Liver (tissue), 9 donors: ENCODE measurements around the gene SIGLEC1. TPM values are rescaled to one million over a fixed set of nuclear protein-coding genes. Genes with fewer than 3 reads are reported as not detected.

Experiments
- DNase-seq: peaks from one replicate; pipeline ENCODE4 v3.0.0-alpha.2; 2017; ENCODE audit warnings: low spot score
- H3K27ac ChIP-seq, 2 donors: one replicate each; pipeline ENCODE4 v1.7.0; 2013; ENCODE audit warnings: inconsistent platforms in 2 of 2, low read length in 2 of 2, control low read depth in 1 of 2, low read depth in 1 of 2, mild to moderate bottlenecking in 1 of 2
- H3K27me3 ChIP-seq, 4 donors: one replicate each; pipeline versions ENCODE4 v1.6.1 to v1.7.0; 2013; ENCODE audit warnings: low read length in 3 of 4, inconsistent platforms in 1 of 4, mild to moderate bottlenecking in 1 of 4, moderate library complexity in 1 of 4; ENCODE audit not compliant: control insufficient read depth in 4 of 4, insufficient read depth in 4 of 4
- H3K36me3 ChIP-seq, 4 donors: one replicate each; pipeline versions ENCODE4 v1.6.1 to v1.7.0; 2013; ENCODE audit warnings: low read length in 3 of 4, mild to moderate bottlenecking in 3 of 4, low read depth in 1 of 4, moderate library complexity in 1 of 4; ENCODE audit not compliant: control insufficient read depth in 4 of 4, insufficient read depth in 3 of 4
- H3K4me1 ChIP-seq, 4 donors: one replicate each; pipeline versions ENCODE4 v1.6.1 to v1.7.0; 2013; ENCODE audit warnings: low read length in 3 of 4, mild to moderate bottlenecking in 3 of 4, moderate library complexity in 1 of 4; ENCODE audit not compliant: control insufficient read depth in 4 of 4, insufficient read depth in 4 of 4
- H3K4me3 ChIP-seq, 3 donors: one replicate each; pipeline versions ENCODE4 v1.6.1 to v1.7.0; 2013; ENCODE audit warnings: low read length in 3 of 3, control low read depth in 1 of 3, low read depth in 1 of 3, mild to moderate bottlenecking in 1 of 3
- H3K9ac ChIP-seq, 2 donors: one replicate each; pipeline ENCODE4 v1.7.0; 2013; ENCODE audit warnings: low read length in 2 of 2, mild to moderate bottlenecking in 2 of 2, moderate library complexity in 2 of 2, control low read depth in 1 of 2, low read depth in 1 of 2
- H3K9me3 ChIP-seq, 4 donors: one replicate each; pipeline versions ENCODE4 v1.6.1 to v1.7.0; 2013; ENCODE audit warnings: low read length in 3 of 4; ENCODE audit not compliant: control insufficient read depth in 4 of 4
- CTCF ChIP-seq: fragments of 150-350 bp; IDR thresholded peaks from 2 replicates; pipeline ENCODE4 v1.5.1; 2017; ENCODE audit warnings: improper control_type of control experiment, low read depth, low read length; ENCODE audit not compliant: missing input control
- HNF4A ChIP-seq, 2 donors: conservative IDR thresholded peaks; 2 replicates each; pipeline ENCODE4 v1.6.1; 2016; ENCODE audit warnings: antibody characterized with exemption in 2 of 2, mild to moderate bottlenecking in 2 of 2
- NR2F2 ChIP-seq: IDR thresholded peaks from 2 replicates; pipeline ENCODE4 v1.6.1; 2016; ENCODE audit warnings: antibody characterized with exemption
- RAD21 ChIP-seq, 2 donors: IDR thresholded peaks; 2 replicates each; pipeline ENCODE4 v1.6.1; 2016; ENCODE audit warnings: antibody characterized with exemption in 2 of 2, mild to moderate bottlenecking in 2 of 2
- REST ChIP-seq: IDR thresholded peaks from 2 replicates; pipeline ENCODE4 v1.6.1; 2016; ENCODE audit warnings: antibody characterized with exemption, mild to moderate bottlenecking
- RXRA ChIP-seq, 2 donors: IDR thresholded peaks; 2 replicates each; pipeline ENCODE4 v1.6.1; 2017 to 2018; ENCODE audit warnings: antibody characterized with exemption in 2 of 2, mild to moderate bottlenecking in 1 of 2
- TAF1 ChIP-seq: conservative IDR thresholded peaks from 2 replicates; pipeline ENCODE4 v1.6.1; 2016; ENCODE audit warnings: antibody characterized with exemption, mild to moderate bottlenecking
- YY1 ChIP-seq: IDR thresholded peaks from 2 replicates; pipeline ENCODE4 v1.6.1; 2016; ENCODE audit warnings: antibody characterized with exemption, mild to moderate bottlenecking
- ZBTB33 ChIP-seq: IDR thresholded peaks from 2 replicates; pipeline ENCODE4 v1.6.1; 2016; ENCODE audit warnings: antibody characterized with exemption
- WGBS: extraction: QIAGEN DNeasy Blood & Tissue Kit; methylation state at CpG from one replicate; pipeline ENCODE4 v1.1.7; 2013; 5-methylcytosine and 5-hydroxymethylcytosine counted together
- polyA plus RNA-seq, 2 donors: library from polyadenylated mRNA; stranded (reverse) in 1 of 2; unstranded in 1 of 2; fragments of 200-250 nt in 1 of 2; fragments of >200 nt in 1 of 2; fragmentation: Nextera tagmentation in 1 of 2; extraction: Ambion mirVana in 1 of 2; gene quantifications; one replicate each; pipeline versions ENCODE4 v1.2.1 to v1.2.3, GENCODE V29; 2013 to 2015
- total RNA-seq, 2 donors: library from RNA; depleted of rRNA; stranded (reverse); fragments of >200 nt; gene quantifications; one replicate each; pipeline ENCODE4 v1.2.3, GENCODE V29; 2014
- donor health status: healthy.
- donor health status: healthy.
- donor health status: healthy.
- donor health status: healthy.
- donor health status: healthy.

SIGLEC1 gene
- total and polyA plus RNA-seq, 4 donors = 2.3 to 7.8 (median 7.1) TPM

GRCh38 chr20:3749689-3750531 lies 37.5 kb upstream of the SIGLEC1 start:
- 33% methylated on average over 72 of the region's 72 CpGs for WGBS
- no peaks in the 10 kb centered on the region for H3K27me3 ChIP-seq
- H3K4me1 ChIP-seq = peaks cover 3 to 25% (median 15%) of the 10 kb centered on the region in 4 donors
- TF ChIP-seq RAD21 (IDR thresholded peaks at IDR 0.05) (peak in 1 of 2 donors; percentile 50), CTCF (peak; percentile 42), RXRA (IDR thresholded peaks at IDR 0.05) (no peak)
- H3K9me3 ChIP-seq = no peaks in the 10 kb centered on the region
- DNase-seq = peak; percentile 53
- no peak overlapping the region for H3K9ac ChIP-seq
- no peaks in the 10 kb centered on the region for H3K36me3 ChIP-seq
- no peak overlapping the region for H3K27ac ChIP-seq
- no peak overlapping the region for H3K4me3 ChIP-seq

- no peak overlapping the region for H3K9ac ChIP-seq
- no peak overlapping the region for H3K4me3 ChIP-seq
- no peaks in the 10 kb centered on the region for H3K9me3 ChIP-seq
- 69% methylated on average over 24 of the region's 24 CpGs for WGBS
- peaks cover 3 to 25% (median 15%) of the 10 kb centered on the region in 4 donors for H3K4me1 ChIP-seq
- TF ChIP-seq RAD21 (IDR thresholded peaks at IDR 0.05) = no peak
- TF ChIP-seq ZBTB33 = no peak
- no peak for TF ChIP-seq TAF1
- no peak for TF ChIP-seq CTCF
- TF ChIP-seq YY1 = no peak
- no peak for TF ChIP-seq HNF4A (conservative IDR thresholded peaks at IDR 0.05)
- no peak for TF ChIP-seq NR2F2
- TF ChIP-seq REST = no peak
- no peaks in the 10 kb centered on the region for H3K36me3 ChIP-seq
- no peak for DNase-seq
- H3K27ac ChIP-seq = no peak overlapping the region
- H3K27me3 ChIP-seq = no peaks in the 10 kb centered on the region
These were observed 36.8 kb upstream of the SIGLEC1 start for GRCh38 chr20:3749087-3749688.
